KOPT-K1 (cell line): ENCODE results near the gene CDCA3.
A peak's percentile ranks its signal among the peaks of the same experiment; 100 is the strongest.
"Not testable (repeated sequence)": the region's sequence is repeated elsewhere in the genome, so short reads cannot be mapped to it uniquely, and the experiment has no call there.

Experiments
- H3K27ac ChIP-seq: fragments of 200-600 bp; sonication (generic); 2 replicates; pipeline ENCODE4 v1.5.1; 2016; ENCODE audit warnings: antibody characterized with exemption, mild to moderate bottlenecking, low read depth, low read length; ENCODE audit not compliant: poor library complexity, severe bottlenecking
- H3K36me3 ChIP-seq: fragments of 200-600 bp; sonication (generic); 2 replicates; pipeline ENCODE4 v1.5.1; 2017; ENCODE audit warnings: antibody characterized with exemption, mild to moderate bottlenecking, low read length, moderate library complexity; ENCODE audit not compliant: insufficient read depth
- H3K9me3 ChIP-seq: fragments of 200-600 bp; sonication (generic); 2 replicates; pipeline ENCODE4 v1.5.1; 2017; ENCODE audit warnings: antibody characterized with exemption, low read length, mild to moderate bottlenecking; ENCODE audit not compliant: insufficient read depth, poor library complexity, severe bottlenecking

CDCA3 gene

DNA sequence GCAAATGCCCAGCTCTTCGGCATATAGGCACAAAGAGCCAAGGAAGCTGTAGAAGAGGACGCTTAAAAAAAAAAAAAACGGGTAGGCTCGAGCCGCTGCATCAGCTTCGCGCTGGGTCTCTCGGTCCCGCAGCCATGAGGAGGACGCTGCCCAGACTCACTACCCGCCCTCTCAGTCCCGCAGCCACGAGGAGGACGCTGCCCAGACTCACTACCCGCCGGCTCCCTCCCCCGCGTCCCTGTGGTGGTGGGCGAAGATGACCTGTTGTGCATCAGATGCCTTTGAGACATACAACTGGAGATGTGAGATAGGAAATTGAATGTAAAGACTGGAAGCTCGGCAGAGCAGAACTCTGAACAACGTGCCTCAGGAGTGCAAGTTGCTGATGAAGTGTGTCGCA, 33.5 kb upstream of the CDCA3 start:
- no peaks in the 10 kb centered on the region for H3K9me3 ChIP-seq
- H3K36me3 ChIP-seq, result peaks cover 18% of the 10 kb centered on the region; the same call in 1 of the 2 replicates
- H3K27ac ChIP-seq, result no peak overlapping the region

GRCh38 chr12:6883683-6884082, 32.6 kb upstream of the CDCA3 start:
- Histone ChIP-seq H3K9me3 (no peaks in the 10 kb centered on the region), H3K27ac (no peak overlapping the region), H3K36me3 (peaks cover 18% of the 10 kb centered on the region; the same call in 1 of the 2 replicates)

DNA sequence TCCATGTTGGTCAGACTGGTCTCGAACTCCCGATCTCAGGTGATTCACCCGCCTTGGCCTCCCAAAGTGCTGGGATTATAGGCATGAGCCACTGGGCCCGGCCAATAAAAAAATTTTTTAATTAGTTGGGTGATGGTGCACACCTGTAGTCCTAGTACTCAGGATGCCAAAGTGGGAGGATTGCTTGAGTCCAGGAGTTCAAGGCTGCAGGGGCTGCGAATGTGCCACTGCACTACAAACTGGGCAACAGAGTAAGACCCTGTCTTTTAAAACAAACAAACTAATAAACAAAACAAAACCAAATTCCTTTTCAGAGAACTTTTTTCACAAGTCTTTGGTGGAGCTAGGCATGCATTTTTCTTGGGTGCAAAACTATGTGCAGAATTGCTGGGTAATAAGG, 32.2 kb upstream of the CDCA3 start:
- H3K9me3 ChIP-seq, result no peaks in the 10 kb centered on the region
- no peak overlapping the region for H3K27ac ChIP-seq

GRCh38 chr12:6879824-6880223, 28.7 kb upstream of the CDCA3 start:
- not testable (repeated sequence) for H3K27ac ChIP-seq
- H3K36me3 ChIP-seq, result peaks cover 34% of the 10 kb centered on the region; the same call in 1 of the 2 replicates

More for the DNA sequence above, 32.2 kb upstream of the CDCA3 start:
- H3K36me3 ChIP-seq, result peaks cover 18% of the 10 kb centered on the region; the same call in 1 of the 2 replicates

GRCh38 chr12:6874015-6874368, 22.9 kb upstream of the CDCA3 start:
- peak overlapping the region; percentile 91 for H3K27ac ChIP-seq
- H3K36me3 ChIP-seq, result peaks cover 52% of the 10 kb centered on the region
- H3K9me3 ChIP-seq, result not testable (repeated sequence)

More at GRCh38 chr12:6879824-6880223, 28.7 kb upstream of the CDCA3 start:
- not testable (repeated sequence) for H3K9me3 ChIP-seq

DNA sequence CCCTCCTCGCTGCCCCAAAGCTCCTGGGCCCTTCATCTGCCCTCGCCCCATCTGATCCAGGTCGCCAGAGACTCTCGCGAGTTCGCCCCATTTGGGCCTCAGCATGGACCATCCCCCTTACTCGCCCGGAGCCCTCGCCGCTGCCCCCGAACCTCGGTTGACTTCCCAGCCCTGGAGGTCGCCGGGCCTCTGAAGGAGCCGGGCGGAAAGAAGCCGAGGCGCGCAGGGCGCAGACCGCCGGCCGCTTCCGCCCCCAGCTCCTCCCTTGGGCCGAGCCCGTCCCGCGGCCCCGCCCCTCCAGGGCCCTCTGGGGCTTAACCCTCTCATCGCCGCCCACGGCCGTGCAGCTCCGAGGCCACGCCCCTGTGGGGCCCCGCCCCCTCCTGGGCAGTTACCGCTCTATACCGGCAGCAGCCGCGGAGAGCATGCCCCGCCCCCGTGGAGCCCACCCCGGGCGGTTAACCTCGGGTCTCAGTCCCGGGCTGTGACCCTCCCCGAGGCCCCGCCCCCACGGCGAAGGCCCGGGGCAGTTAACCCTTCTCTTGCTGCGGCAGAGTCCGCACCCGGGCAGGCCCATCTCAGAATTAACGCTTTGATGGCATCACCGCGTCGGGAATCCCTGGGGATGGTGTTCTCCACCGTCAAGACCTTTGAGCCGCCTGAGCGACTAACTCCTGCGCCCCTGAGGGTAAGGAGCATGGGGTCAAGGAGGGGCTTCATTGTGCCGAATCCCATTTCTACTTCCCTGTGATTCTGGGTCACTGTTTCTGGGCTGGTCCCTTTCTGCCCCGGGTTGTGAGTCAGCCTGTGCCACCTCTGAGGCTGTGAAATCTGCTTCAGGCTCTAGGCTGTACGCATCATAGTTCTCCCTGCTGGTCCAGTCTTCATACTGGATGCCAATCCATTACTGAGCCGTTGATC, 22.3 kb upstream of the CDCA3 start, which contains the start of gene SPSB2:
TSS of gene SPSB2 (minus strand) at position 210 of the 921 bp plus-strand sequence. CDS start 402 bp downstream, outside the sequence.
- H3K9me3 ChIP-seq, result no peaks in the 10 kb centered on the region
- peak within 1 kb of the TSS; percentile 91 for H3K27ac ChIP-seq
- H3K36me3 ChIP-seq, result peaks cover 55% of the 10 kb centered on the region

DNA sequence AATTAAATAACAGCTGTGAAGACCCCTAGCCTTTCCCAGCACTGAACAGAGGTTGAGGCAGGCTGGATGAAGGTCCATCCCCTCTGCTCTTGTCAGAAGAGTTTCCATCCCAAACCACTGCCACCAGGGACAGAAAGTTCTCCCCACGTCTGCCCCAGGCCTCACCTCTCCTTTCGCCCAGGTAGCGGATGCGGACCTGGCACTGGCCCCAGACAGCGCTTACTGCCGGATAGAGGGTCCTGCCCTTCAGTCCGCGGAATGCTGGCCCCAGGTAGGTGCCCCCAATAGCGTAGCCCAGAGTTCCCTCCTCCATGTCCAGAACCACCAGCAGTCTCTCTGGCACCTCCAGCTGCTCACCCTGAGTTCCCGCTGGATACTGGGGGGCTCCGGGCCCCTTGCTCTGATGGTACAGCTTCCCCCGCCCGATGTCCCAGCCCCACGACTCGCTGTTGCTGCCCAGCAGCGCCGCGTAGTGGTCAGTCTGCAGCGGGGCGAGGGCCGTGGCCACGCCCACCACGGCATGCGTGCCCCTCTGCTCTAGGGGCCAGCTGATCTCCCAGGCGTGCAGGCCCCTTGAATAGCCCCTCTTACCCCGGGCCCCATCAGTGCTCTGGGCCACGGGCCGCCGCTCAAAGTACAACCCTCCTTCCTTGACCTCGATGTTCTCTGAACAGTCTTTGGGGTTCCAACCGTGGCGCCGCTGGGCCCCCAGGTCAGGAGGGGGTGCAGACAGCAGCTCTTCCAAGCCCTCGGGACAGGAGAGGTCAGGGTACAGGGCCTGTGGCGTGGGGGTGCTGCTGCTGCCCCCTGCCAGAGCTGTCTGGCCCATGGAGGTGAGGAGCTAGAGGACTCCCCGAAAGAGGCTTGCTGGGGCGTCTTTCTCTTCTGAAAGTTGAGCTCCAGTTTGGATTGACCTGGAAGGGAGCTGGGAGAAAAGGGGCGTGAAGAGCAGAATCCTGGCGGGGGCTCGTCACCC, 21.3 kb upstream of the CDCA3 start:
- Histone ChIP-seq H3K27ac (peak overlapping the region; percentile 91), H3K36me3 (peaks cover 52% of the 10 kb centered on the region), H3K9me3 (no peaks in the 10 kb centered on the region)

- Histone ChIP-seq H3K9me3 (no peaks in the 10 kb centered on the region), H3K27ac (peak overlapping the region; percentile 91), H3K36me3 (peaks cover 46% of the 10 kb centered on the region)
These were observed 20.2 kb upstream of the CDCA3 start for GRCh38 chr12:6871052-6871957.

DNA sequence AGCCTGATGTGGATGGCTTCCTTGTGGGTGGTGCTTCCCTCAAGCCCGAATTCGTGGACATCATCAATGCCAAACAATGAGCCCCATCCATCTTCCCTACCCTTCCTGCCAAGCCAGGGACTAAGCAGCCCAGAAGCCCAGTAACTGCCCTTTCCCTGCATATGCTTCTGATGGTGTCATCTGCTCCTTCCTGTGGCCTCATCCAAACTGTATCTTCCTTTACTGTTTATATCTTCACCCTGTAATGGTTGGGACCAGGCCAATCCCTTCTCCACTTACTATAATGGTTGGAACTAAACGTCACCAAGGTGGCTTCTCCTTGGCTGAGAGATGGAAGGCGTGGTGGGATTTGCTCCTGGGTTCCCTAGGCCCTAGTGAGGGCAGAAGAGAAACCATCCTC, 19.2 kb upstream of the CDCA3 start:
- not testable (repeated sequence) for H3K27ac ChIP-seq, H3K9me3 ChIP-seq
- H3K36me3 ChIP-seq, result peaks cover 46% of the 10 kb centered on the region

DNA sequence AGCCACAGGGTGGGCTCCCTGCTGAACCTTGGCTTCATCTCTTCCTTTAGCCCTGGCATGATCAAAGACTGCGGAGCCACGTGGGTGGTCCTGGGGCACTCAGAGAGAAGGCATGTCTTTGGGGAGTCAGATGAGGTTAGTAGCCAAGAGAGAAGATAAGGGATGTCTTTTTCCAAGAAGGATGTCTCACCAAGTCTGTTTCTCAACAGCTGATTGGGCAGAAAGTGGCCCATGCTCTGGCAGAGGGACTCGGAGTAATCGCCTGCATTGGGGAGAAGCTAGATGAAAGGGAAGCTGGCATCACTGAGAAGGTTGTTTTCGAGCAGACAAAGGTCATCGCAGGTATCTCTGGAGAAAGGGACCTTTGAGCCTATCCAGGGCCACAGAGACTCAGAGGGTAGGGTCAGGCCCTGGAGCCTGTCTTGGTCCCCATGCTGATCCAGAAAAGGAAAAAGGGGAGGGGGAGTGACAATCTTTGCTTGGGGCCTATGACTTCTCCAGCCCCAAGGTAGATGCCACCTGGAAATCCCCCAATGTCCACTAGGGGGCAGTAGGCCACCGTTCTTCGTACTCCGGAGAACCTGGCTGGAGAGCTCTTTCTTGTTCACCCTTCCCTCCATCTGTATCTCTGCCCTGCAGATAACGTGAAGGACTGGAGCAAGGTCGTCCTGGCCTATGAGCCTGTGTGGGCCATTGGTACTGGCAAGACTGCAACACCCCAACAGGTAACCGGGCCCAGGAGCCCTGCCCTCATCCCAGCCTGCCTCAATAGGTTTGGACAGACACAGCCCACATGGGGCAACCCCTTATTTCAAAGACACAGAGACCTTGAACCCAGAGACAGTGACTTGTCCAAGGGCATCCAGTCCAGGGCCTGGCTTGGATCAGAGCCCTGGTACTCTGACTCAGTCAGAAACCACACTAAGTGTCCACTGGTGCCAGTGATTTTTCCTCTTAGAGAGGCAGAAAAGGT, 18.2 kb upstream of the CDCA3 start:
- peak overlapping the region; percentile 95 for H3K27ac ChIP-seq
- H3K36me3 ChIP-seq, result peaks cover 55% of the 10 kb centered on the region
- H3K9me3 ChIP-seq, result no peaks in the 10 kb centered on the region

GRCh38 chr12:6868211-6869048, 17.3 kb upstream of the CDCA3 start:
- H3K9me3 ChIP-seq, result no peaks in the 10 kb centered on the region
- peak overlapping the region; percentile 95 for H3K27ac ChIP-seq
- peaks cover 65% of the 10 kb centered on the region for H3K36me3 ChIP-seq

DNA sequence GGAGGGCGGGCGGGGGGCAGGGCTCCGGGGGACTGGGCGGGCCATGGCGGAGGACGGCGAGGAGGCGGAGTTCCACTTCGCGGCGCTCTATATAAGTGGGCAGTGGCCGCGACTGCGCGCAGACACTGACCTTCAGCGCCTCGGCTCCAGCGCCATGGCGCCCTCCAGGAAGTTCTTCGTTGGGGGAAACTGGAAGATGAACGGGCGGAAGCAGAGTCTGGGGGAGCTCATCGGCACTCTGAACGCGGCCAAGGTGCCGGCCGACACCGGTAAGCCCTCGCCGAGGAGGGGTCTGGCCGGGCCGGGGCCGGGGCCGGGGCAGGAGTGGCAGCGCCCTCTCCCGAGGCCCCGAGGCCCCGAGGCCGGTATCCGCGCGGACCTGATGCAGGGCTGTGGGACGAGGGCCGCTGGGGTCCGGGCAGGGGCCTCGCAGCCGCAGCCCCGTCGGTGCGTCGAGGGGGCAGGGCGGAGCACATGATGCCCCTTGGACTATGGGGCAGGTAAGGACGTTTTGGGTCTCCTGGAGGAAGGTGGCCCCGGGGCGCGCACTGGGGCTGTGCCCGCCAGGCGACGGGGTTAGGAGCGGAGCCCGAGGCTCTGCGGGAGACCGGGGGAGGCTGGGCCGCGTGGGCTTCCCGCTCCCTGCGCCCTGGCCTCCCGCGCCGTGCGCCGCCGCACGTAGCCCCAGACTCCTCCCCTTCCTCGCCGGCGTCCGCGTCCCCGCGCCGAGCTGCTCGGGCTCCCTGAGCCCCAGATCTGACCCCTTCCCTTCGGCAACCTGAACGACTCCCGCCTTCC, 16.5 kb upstream of the CDCA3 start, which contains the start of gene TPI1:
TSS of gene TPI1 (plus strand) at position 119 of the 798 bp plus-strand sequence. CDS start at position 155, 36 bp downstream.
- peaks cover 73% of the 10 kb centered on the region for H3K36me3 ChIP-seq
- no peaks in the 10 kb centered on the region for H3K9me3 ChIP-seq
- H3K27ac ChIP-seq, result peak within 1 kb of the TSS; percentile 95
